ENCODE results near the gene CCNK. TPM values are rescaled to one million over a fixed set of nuclear protein-coding genes. Genes with fewer than 3 reads are reported as not detected.

The CCNK gene
- total RNA-seq, 1 donor from 2014 or later, result 62.3 TPM

- no peaks in the 10 kb centered on the region for H3K9me3 Mint-ChIP-seq (ENCODE audit: low read depth)
- DNase-seq (ENCODE audit: low spot score), result no peak
- no peak for TF ChIP-seq CTCF (IDR thresholded peaks at IDR 0.05)
- H3K36me3 Mint-ChIP-seq (ENCODE audit: low read depth), result no peaks in the 10 kb centered on the region
- H3K4me1 Mint-ChIP-seq (ENCODE audit: low read depth), result peaks cover 53% of the 10 kb centered on the region
- H3K4me3 Mint-ChIP-seq (ENCODE audit: unreplicated experiment), result no peak overlapping the region
- no peaks in the 10 kb centered on the region for H3K27me3 Mint-ChIP-seq (ENCODE audit: low read depth)
- H3K27ac Mint-ChIP-seq (ENCODE audit: unreplicated experiment), result no peak overlapping the region
These were observed 9.5 kb upstream of the CCNK start for GRCh38 chr14:99471731-99472130.

GRCh38 chr14:99472937-99473336 is 8.3 kb upstream of the CCNK start:
- Mint-ChIP-seq H3K4me3 (ENCODE audit: unreplicated experiment) (no peak overlapping the region), H3K36me3 (ENCODE audit: low read depth) (no peaks in the 10 kb centered on the region), H3K27me3 (ENCODE audit: low read depth) (no peaks in the 10 kb centered on the region), H3K9me3 (ENCODE audit: low read depth) (no peaks in the 10 kb centered on the region), H3K27ac (ENCODE audit: unreplicated experiment) (peak overlapping the region; percentile 14), H3K4me1 (ENCODE audit: low read depth) (peaks cover 47% of the 10 kb centered on the region)
- DNase-seq (ENCODE audit: low spot score), result no peak
- TF ChIP-seq CTCF (IDR thresholded peaks at IDR 0.05), result no peak

GRCh38 chr14:99473458-99473857 is 7.8 kb upstream of the CCNK start:
- peaks cover 47% of the 10 kb centered on the region for H3K4me1 Mint-ChIP-seq (ENCODE audit: low read depth)
- H3K4me3 Mint-ChIP-seq (ENCODE audit: unreplicated experiment), result no peak overlapping the region
- DNase-seq (ENCODE audit: low spot score), result no peak

GRCh38 chr14:99475179-99475578 is 6.0 kb upstream of the CCNK start:
- Mint-ChIP-seq H3K4me1 (ENCODE audit: low read depth) (peaks cover 45% of the 10 kb centered on the region), H3K9me3 (ENCODE audit: low read depth) (no peaks in the 10 kb centered on the region), H3K27ac (ENCODE audit: unreplicated experiment) (no peak overlapping the region), H3K4me3 (ENCODE audit: unreplicated experiment) (no peak overlapping the region), H3K36me3 (ENCODE audit: low read depth) (no peaks in the 10 kb centered on the region), H3K27me3 (ENCODE audit: low read depth) (no peaks in the 10 kb centered on the region)
- no peak for TF ChIP-seq CTCF (IDR thresholded peaks at IDR 0.05)
- DNase-seq (ENCODE audit: low spot score), result no peak

More at GRCh38 chr14:99473458-99473857, 7.8 kb upstream of the CCNK start:
- Mint-ChIP-seq H3K9me3 (ENCODE audit: low read depth) (no peaks in the 10 kb centered on the region), H3K27me3 (ENCODE audit: low read depth) (no peaks in the 10 kb centered on the region), H3K27ac (ENCODE audit: unreplicated experiment) (no peak overlapping the region), H3K36me3 (ENCODE audit: low read depth) (no peaks in the 10 kb centered on the region)
- no peak for TF ChIP-seq CTCF (IDR thresholded peaks at IDR 0.05)

- peaks cover 41% of the 10 kb centered on the region for H3K4me1 Mint-ChIP-seq (ENCODE audit: low read depth)
- H3K27me3 Mint-ChIP-seq (ENCODE audit: low read depth), result no peaks in the 10 kb centered on the region
- H3K9me3 Mint-ChIP-seq (ENCODE audit: low read depth), result no peaks in the 10 kb centered on the region
- H3K36me3 Mint-ChIP-seq (ENCODE audit: low read depth), result no peaks in the 10 kb centered on the region
- no peak overlapping the region for H3K27ac Mint-ChIP-seq (ENCODE audit: unreplicated experiment)
- no peak for TF ChIP-seq CTCF (IDR thresholded peaks at IDR 0.05)
- no peak overlapping the region for H3K4me3 Mint-ChIP-seq (ENCODE audit: unreplicated experiment)
- DNase-seq (ENCODE audit: low spot score), result no peak
These were observed 5.5 kb upstream of the CCNK start for GRCh38 chr14:99475660-99476059.

Data from chondrocyte (in vitro differentiated cells).